ENCODE data around the gene PCDH9.

PCDH9 gene

DNA sequence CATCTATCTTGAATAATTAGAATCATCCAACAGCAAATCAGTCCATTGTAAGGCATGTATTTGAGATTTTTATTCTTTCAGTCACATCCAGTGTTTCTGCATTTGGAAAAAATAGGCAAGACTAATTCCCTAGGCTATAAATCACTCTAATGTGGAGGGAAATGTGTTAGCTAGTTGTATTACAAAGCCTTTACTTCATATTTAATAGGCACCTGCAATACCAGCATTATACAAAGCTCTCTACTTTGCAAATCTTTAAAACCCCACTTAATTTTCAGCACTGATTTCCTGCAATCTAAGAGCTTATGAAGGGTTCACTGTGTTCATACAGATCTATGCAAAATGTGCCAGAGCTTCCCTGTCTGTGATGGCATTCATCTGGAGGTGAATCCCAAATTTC, 12.3 kb downstream of the PCDH9 start:
- H3K4me3 ChIP-seq (replicated peaks; ENCODE audit: low read depth, low read length) = no peak overlapping the region
- no peak for TF ChIP-seq CTCF (IDR thresholded peaks at IDR 0.05; ENCODE audit: low read depth, low read length, missing control alignments)
- no peak for DNase-seq (ENCODE audit: extremely low read depth, low read depth)

DNA sequence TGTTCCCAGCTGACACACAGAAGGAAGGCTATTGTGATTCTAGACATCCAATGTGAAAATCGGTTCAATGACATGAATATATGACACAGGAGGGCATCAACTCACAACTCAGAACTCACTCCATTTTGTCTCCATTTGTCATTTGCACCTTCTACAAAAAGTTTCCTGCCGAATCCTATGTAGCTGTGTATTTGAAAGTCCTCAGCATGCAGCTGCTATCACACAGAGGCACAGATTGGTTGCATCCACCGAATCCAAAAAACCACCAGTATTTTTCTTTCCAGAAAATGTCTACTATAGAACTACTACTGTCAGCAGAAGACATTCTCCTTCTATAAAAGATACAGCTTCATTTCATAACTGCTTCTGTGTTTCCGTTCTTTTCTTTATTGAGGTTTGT, 13.3 kb downstream of the PCDH9 start:
- TF ChIP-seq CTCF (IDR thresholded peaks at IDR 0.05; ENCODE audit: low read depth, low read length, missing control alignments) = no peak
- H3K4me3 ChIP-seq (replicated peaks; ENCODE audit: low read depth, low read length) = no peak overlapping the region
- no peak for DNase-seq (ENCODE audit: extremely low read depth, low read depth)

DNA sequence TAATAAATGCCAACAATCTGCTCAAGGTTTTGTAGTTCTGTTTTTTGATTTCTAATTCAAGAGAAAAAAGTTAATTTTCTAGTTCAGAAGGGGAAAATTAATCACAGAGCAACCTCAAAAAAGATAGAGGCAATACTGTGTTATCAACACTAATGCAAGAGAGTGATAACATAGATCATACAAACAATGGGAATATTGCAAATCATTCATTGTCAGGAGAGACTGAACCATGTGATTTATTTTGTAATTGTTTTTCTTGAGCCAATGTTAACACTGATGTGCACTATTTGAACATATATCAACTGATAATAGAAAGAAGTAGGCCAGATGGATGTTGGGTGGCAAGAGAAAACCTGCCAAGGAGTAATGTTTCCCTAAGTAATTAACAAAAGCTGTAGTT, 19.9 kb downstream of the PCDH9 start:
- H3K4me3 ChIP-seq (replicated peaks; ENCODE audit: low read depth, low read length) = no peak overlapping the region
- TF ChIP-seq CTCF (IDR thresholded peaks at IDR 0.05; ENCODE audit: low read depth, low read length, missing control alignments) = no peak
- DNase-seq (ENCODE audit: extremely low read depth, low read depth) = no peak

DNA sequence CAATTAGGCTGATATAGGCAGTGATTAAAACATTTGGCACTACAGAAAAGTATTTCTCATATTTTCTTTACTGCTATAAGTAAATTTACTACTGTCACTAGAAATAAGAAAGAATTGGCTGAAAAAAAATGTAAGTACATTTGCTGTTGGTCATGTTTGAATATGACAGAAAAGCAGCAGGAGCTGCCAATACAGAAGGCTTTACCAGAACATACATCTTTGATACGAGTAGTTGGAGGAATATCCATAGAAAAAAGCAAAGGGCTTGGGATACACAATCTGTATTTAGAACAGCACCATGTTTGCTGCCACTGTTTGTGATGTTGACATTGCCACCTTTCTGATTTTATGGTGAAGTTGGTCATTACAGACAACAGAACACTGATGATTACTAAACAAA, 21.6 kb downstream of the PCDH9 start:
- DNase-seq (ENCODE audit: extremely low read depth, low read depth) = no peak
- H3K4me3 ChIP-seq (replicated peaks; ENCODE audit: low read depth, low read length) = no peak overlapping the region
- TF ChIP-seq CTCF (IDR thresholded peaks at IDR 0.05; ENCODE audit: low read depth, low read length, missing control alignments) = no peak

DNA sequence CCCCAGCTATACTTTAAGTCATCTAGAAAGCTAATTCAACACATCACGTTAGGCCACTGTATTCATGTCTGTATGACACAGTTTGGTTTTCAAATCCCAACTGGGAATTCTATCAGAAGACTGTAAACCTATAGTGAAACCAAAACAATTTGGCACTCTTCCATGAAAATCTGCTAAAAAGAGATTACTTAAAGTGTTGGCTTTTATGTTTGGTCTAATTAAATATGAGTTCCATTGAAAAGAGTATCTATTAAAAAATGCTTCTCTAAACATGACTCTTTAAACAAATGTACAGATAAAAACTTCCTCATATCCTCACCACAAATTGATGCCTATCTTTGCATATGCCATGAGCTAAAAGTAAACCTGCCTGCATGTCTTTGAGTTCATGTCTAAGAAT, 25.4 kb downstream of the PCDH9 start:
- H3K4me3 ChIP-seq (replicated peaks; ENCODE audit: low read depth, low read length) = no peak overlapping the region
- DNase-seq (ENCODE audit: extremely low read depth, low read depth) = no peak
- no peak for TF ChIP-seq CTCF (IDR thresholded peaks at IDR 0.05; ENCODE audit: low read depth, low read length, missing control alignments)

DNA sequence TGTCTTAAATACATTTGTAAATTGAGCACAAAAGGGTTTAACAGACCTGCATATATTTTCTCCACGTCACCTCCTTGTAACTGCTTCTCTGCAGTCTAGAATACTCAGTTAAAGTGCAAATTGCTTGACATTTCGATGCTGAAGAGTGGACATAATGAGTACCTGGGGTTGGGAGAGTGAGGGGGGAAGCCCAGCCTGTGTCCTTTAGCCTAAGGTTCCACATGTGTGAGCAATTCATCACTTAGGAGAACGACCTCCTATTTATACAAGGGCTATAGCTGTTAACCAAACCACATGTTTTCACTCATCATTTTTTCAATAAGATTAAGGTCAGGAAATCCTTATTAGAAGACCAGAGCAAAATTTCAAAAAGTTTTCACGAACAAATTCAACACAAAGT, 29.5 kb downstream of the PCDH9 start:
- no peak for TF ChIP-seq CTCF (IDR thresholded peaks at IDR 0.05; ENCODE audit: low read depth, low read length, missing control alignments)
- no peak for DNase-seq (ENCODE audit: extremely low read depth, low read depth)
- H3K4me3 ChIP-seq (replicated peaks; ENCODE audit: low read depth, low read length) = no peak overlapping the region

- no peak for DNase-seq (ENCODE audit: extremely low read depth, low read depth)
- TF ChIP-seq CTCF (IDR thresholded peaks at IDR 0.05; ENCODE audit: low read depth, low read length, missing control alignments) = no peak
Observed at GRCh38 chr13:67200183-67200582, 30.0 kb downstream of the PCDH9 start.

More at GRCh38 chr13:67200183-67200582, 30.0 kb downstream of the PCDH9 start:
- no peak overlapping the region for H3K4me3 ChIP-seq (replicated peaks; ENCODE audit: low read depth, low read length)

Measured in HFF-Myc (cell line).